HepG2 (cell line): ENCODE measurements around the gene HLA-C. TPM values are rescaled to one million over a fixed set of nuclear protein-coding genes. Genes with fewer than 3 reads are reported as not detected.
A peak's percentile ranks its signal among the peaks of the same experiment; 100 is the strongest.

Source experiments
- ATAC-seq: fragments of 200-7000 bp; cut with Tn5 transposase; 3 replicates; pipeline ENCODE4 v1.9.1; 2020; ENCODE audit warnings: mild to moderate bottlenecking, moderate library complexity
- BruUV-seq: library from RNA; stranded (reverse); fragments of 400-500 nt; replicated peaks from 2 replicates; lab custom pipeline; 2021; lab: Mats Ljungman, UMichigan
- CTCF ChIA-PET: fragments of 300-600 bp; formaldehyde crosslinking; extraction: SDS; loops from one replicate; lab custom pipeline; 2021; ENCODE audit warnings: low total read pairs, inconsistent platforms, low intra/inter-chr PET ratio; lab: Yijun Ruan, JAX
- POLR2A ChIA-PET: fragments of 350-600 bp; sonication (Branson Sonifier 250); formaldehyde crosslinking; loops from one replicate; lab custom pipeline; 2020; ENCODE audit warnings: antibody characterized with exemption, inconsistent platforms; lab: Yijun Ruan, JAX
- DNase-seq: peaks from one replicate; pipeline ENCODE4 v3.0.0-alpha.2; 2015; ENCODE audit warnings: low spot score
- FAIRE-seq: peaks from 3 replicates; lab custom pipeline; 2011; peaks lifted over from hg19 to GRCh38; lab: Jason Lieb, UNC
- H2AFZ ChIP-seq: one replicate; pipeline ENCODE4 v1.6.1; 2011; ENCODE audit warnings: low read length, inconsistent platforms
- H3K27ac ChIP-seq: fragments of 300-600 bp; 3 replicates; pipeline ENCODE4 v1.8.0; 2011; ENCODE audit warnings: mixed run types, mild to moderate bottlenecking, mixed read lengths, low read length, inconsistent platforms; ENCODE audit not compliant: insufficient read depth; ENCODE audit errors: extremely low read length
- H3K27me3 ChIP-seq, 2 experiments: fragments of 200-600 bp in 1 of 2; 2 replicates in 1 of 2; 3 replicates in 1 of 2; pipeline versions ENCODE4 v1.6.0 to v1.8.0; 2011; ENCODE audit warnings: low read length in 2 of 2, mild to moderate bottlenecking in 2 of 2, moderate library complexity in 2 of 2, inconsistent platforms in 1 of 2; ENCODE audit not compliant: insufficient read depth in 2 of 2, control insufficient read depth in 1 of 2
- H3K36me3 ChIP-seq, 2 experiments: fragments of 200-600 bp in 1 of 2; replicated peaks in 1 of 2; 2 replicates in 1 of 2; 3 replicates in 1 of 2; pipeline versions ENCODE4 v1.5.1 to v1.8.0; 2011; ENCODE audit warnings: low read length in 2 of 2, inconsistent platforms in 1 of 2; ENCODE audit not compliant: insufficient read depth in 2 of 2, control insufficient read depth in 1 of 2
- H3K4me1 ChIP-seq: 2 replicates; pipeline ENCODE4 v1.5.1; 2012; ENCODE audit warnings: low read length, inconsistent platforms; ENCODE audit not compliant: insufficient read depth
- H3K4me2 ChIP-seq: 2 replicates; pipeline ENCODE4 v1.6.0; 2011; ENCODE audit warnings: low read depth, low read length, inconsistent platforms
- H3K4me3 ChIP-seq, 3 experiments: fragments of 200-600 bp in 1 of 3; sonication (generic), shearing (Covaris generic) in 1 of 3; replicated peaks in 1 of 3; 2 replicates each; pipeline ENCODE4 v1.5.1; 2011 to 2016; ENCODE audit warnings: low read length in 3 of 3, inconsistent platforms in 2 of 3, low read depth in 2 of 3, mild to moderate bottlenecking in 2 of 3, control low read depth in 1 of 3, mixed read lengths in 1 of 3; ENCODE audit not compliant: insufficient read depth in 1 of 3
- H3K79me2 ChIP-seq: one replicate; pipeline ENCODE4 v1.6.1; 2011; ENCODE audit warnings: low read length, inconsistent platforms; ENCODE audit not compliant: insufficient read depth
- H3K9ac ChIP-seq: 2 replicates; pipeline ENCODE4 v1.6.0; 2011; ENCODE audit warnings: mild to moderate bottlenecking, low read depth, low read length, inconsistent platforms; ENCODE audit not compliant: insufficient read depth
- H3K9me3 ChIP-seq: 2 replicates; pipeline ENCODE4 v1.5.1; 2012; ENCODE audit warnings: mild to moderate bottlenecking, low read length
- H4K20me1 ChIP-seq: 2 replicates; pipeline ENCODE4 v1.6.0; 2011; ENCODE audit warnings: inconsistent platforms, mild to moderate bottlenecking, low read length, moderate library complexity; ENCODE audit not compliant: insufficient read depth
- ATF7 ChIP-seq, 2 experiments: fragments of 450-650 bp in 1 of 2; sonication (generic) in 1 of 2; formaldehyde crosslinking in 1 of 2; IDR thresholded peaks; 2 replicates each; pipeline versions ENCODE4 v1.4.0 to v1.6.1; 2016 to 2020; ENCODE audit warnings: antibody characterized with exemption in 1 of 2, mild to moderate bottlenecking in 1 of 2, missing genetic modification reagents in 1 of 2
- CREB1 ChIP-seq, 2 experiments: fragments of 450-650 bp in 1 of 2; IDR thresholded peaks; 2 replicates each; pipeline ENCODE4 v1.6.1; 2016 to 2017; ENCODE audit warnings: control low read depth in 1 of 2, mild to moderate bottlenecking in 1 of 2, missing compliant biosample characterization in 1 of 2, missing genetic modification characterization in 1 of 2
- DPF2 ChIP-seq: sonication (generic); formaldehyde crosslinking; IDR thresholded peaks from 2 replicates; pipeline ENCODE4 v1.4.0; 2020; ENCODE audit warnings: mild to moderate bottlenecking, low read depth, missing genetic modification reagents, borderline replicate concordance
- WIZ ChIP-seq: sonication (generic); formaldehyde crosslinking; IDR thresholded peaks from 2 replicates; pipeline ENCODE4 v1.5.1; 2020; ENCODE audit warnings: mild to moderate bottlenecking, missing genetic modification reagents
- ZFX ChIP-seq: sonication (generic); formaldehyde crosslinking; IDR thresholded peaks from 2 replicates; pipeline ENCODE4 v1.4.0; 2020; ENCODE audit warnings: mild to moderate bottlenecking, low read depth, missing genetic modification reagents, moderate library complexity
- ZNF30 ChIP-seq: sonication (generic); formaldehyde crosslinking; IDR thresholded peaks from 2 replicates; pipeline ENCODE4 v1.5.0; 2020; ENCODE audit warnings: mild to moderate bottlenecking, missing genetic modification reagents
- ZNF34 ChIP-seq: sonication (generic); formaldehyde crosslinking; IDR thresholded peaks from 2 replicates; pipeline ENCODE4 v1.4.0; 2020; ENCODE audit warnings: mild to moderate bottlenecking, missing genetic modification reagents, borderline replicate concordance
- ZNF432 ChIP-seq: sonication (generic); formaldehyde crosslinking; IDR thresholded peaks from 2 replicates; pipeline ENCODE4 v1.5.0; 2020; ENCODE audit warnings: missing genetic modification reagents, mild to moderate bottlenecking, borderline replicate concordance
- ZNF629 ChIP-seq: sonication (generic); formaldehyde crosslinking; conservative IDR thresholded peaks from 2 replicates; pipeline ENCODE4 v1.5.0; 2020; ENCODE audit warnings: missing genetic modification reagents
- WGBS: methylation state at CpG from one replicate; pipeline ENCODE4 v1.1.6; 2017; ENCODE audit warnings: low lambda C conversion rate; 5-methylcytosine and 5-hydroxymethylcytosine counted together
- in situ Hi-C: cut with HindIII; loops from 2 replicates; pipeline ENCODE4 v1.10.0; 2017; ENCODE audit warnings: low pct_unique_long_range_greater_than_20kb; ENCODE audit not compliant: extremely low pct_ligation_motif_present
- intact Hi-C: fragments of 100-400 bp; cut with micrococcal nuclease; formaldehyde crosslinking; loops from one replicate; pipeline ENCODE4 v1.10.0; 2022; ENCODE audit not compliant: unreplicated experiment
- polyA plus RNA-seq, 8 experiments: library from polyadenylated mRNA; depleted of rRNA in 3 of 8; stranded (reverse) in 7 of 8; unstranded in 1 of 8; fragments of >200 nt; fragmentation: Illumina TruSeq in 4 of 8; extraction: Trizol in 4 of 8; gene quantifications; 2 replicates each; pipeline versions ENCODE4 v1.2.1 to v1.2.3, GENCODE V29; 2011 to 2016; ENCODE audit warnings: low read depth in 4 of 8, missing spikeins in 1 of 8, mixed read lengths in 1 of 8; ENCODE audit not compliant: insufficient read depth in 1 of 8
- total RNA-seq, 5 experiments: library from RNA; depleted of rRNA; stranded (reverse); fragments of >200 nt; fragmentation: Illumina TruSeq; extraction: Trizol; gene quantifications; 2 replicates each; pipeline ENCODE4 v1.2.3, GENCODE V29; 2016; ENCODE audit warnings: low read depth in 1 of 5

The HLA-C gene
- total and polyA plus RNA-seq, 2 of the 13 experiments (the other 11 are each of a cell fraction or from before 2014, with no cell fraction given) = 77.1 to 155 TPM

DNA sequence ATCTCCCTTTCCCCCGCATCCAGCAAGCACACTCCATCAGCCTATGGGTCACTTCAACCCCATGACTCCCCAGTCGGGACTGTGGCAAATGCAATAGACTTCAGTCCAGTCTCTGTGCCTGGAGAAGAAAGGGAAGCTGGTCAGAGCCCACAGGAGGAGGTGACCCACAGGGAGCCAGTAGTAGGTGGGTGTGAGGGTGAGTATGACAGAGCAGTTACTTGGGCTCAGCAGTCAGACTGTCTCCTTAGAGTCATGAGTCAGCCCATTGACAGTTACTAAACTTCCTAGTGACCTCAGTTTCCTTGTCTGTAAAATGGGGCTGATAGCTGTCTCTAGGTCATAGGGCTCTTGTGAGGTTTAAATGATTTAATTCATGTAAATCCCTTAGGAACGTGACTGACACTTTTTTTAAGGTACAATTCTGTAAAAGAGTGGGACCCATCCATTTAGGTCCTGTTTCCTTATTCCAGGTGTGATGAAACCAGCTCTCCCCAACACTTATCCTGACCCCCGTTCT lies 33.9 kb upstream of the HLA-C start:
- ChIA-PET CTCF (no interaction called here), POLR2A (no interaction called here)
- Histone ChIP-seq H3K4me2 (no peak overlapping the region), H3K79me2 (no peaks in the 10 kb centered on the region), H3K27ac (no peak overlapping the region), H2AFZ (no peak overlapping the region)
- WGBS = 23% methylated on average over 4 of the region's 4 CpGs
- TF ChIP-seq ZNF30 (CRISPR knock-in tag) (no peak), DPF2 (no peak), ZNF629 (CRISPR knock-in tag) (0 out of 2 replicates have a peak, but pooled peaks have one; percentile 32), ZFX (CRISPR knock-in tag) (no peak), WIZ (no peak)
- TF ChIP-seq, all 625 proteins: peak for 1
- BruUV-seq = no TSS peak
- Histone ChIP-seq H3K36me3 (no peaks in the 10 kb centered on the region), H3K27me3 (peaks cover 1 to 36% of the 10 kb centered on the region in 2 experiments; a peak in 4 of 5 replicates), H4K20me1 (no peaks in the 10 kb centered on the region), H3K9me3 (no peaks in the 10 kb centered on the region), H3K4me1 (peaks cover under 1% of the 10 kb centered on the region), H3K9ac (no peak overlapping the region), H3K4me3 (no peak overlapping the region)
- in situ Hi-C loops (no loop called here), intact Hi-C loops (no loop called here)
- no peak for DNase-seq
- no peak for ATAC-seq
- no peak for FAIRE-seq

DNA sequence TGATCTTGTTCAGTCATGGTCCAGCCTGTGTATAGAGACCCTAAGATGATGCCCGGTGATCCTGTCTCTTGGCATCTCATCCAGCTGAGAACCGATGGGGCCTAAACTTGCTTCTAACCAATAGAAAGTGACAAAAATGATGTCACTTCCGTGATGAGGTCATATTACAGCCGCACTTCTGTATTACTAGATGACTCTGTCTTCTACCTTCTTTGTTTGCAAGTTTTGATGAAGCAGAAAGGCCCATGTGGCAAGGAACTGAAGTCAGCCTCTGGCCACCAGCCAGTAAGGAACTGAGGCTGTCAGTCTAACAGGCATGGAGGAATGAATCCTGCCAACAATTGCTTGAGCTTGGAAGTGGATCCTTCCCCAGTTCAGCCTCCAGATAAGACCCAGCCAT lies 32.8 kb upstream of the HLA-C start:
- Histone ChIP-seq H3K36me3 (no peaks in the 10 kb centered on the region), H3K4me2 (no peak overlapping the region), H3K4me3 (no peak overlapping the region), H3K27me3 (peaks cover 1 to 30% of the 10 kb centered on the region in 2 experiments; a peak in 4 of 5 replicates), H4K20me1 (no peaks in the 10 kb centered on the region), H2AFZ (no peak overlapping the region), H3K9me3 (no peaks in the 10 kb centered on the region), H3K27ac (no peak overlapping the region), H3K79me2 (no peaks in the 10 kb centered on the region), H3K4me1 (peaks cover 11% of the 10 kb centered on the region), H3K9ac (no peak overlapping the region)
- no peak for TF ChIP-seq ZNF34
- no peak for TF ChIP-seq ZNF432
- TF ChIP-seq CREB1 (IDR thresholded peaks at IDR 0.05) = peak; percentile 68
- no peak for TF ChIP-seq CREB1 (CRISPR knock-in tag; IDR thresholded peaks at IDR 0.05)
- TF ChIP-seq ATF7 (IDR thresholded peaks at IDR 0.05) = peak; percentile 71
- no peak for TF ChIP-seq ATF7 (CRISPR knock-in tag; IDR thresholded peaks at IDR 0.05)
- DNase-seq (no peak), FAIRE-seq (no peak), ATAC-seq (no peak)
- 25% methylated on average over 4 of the region's 4 CpGs for WGBS
- BruUV-seq = no TSS peak
- POLR2A ChIA-PET = no interaction called here
- in situ Hi-C loops = no loop called here
- intact Hi-C loops = no loop called here
- CTCF ChIA-PET = no interaction called here
